GM12801 (cell line): ENCODE data around the gene ZNF550.

ENCODE experiments used
- CTCF ChIP-seq: IDR thresholded peaks from one replicate; pipeline ENCODE4 v1.5.1; 2011; ENCODE audit warnings: control low read depth; ENCODE audit not compliant: insufficient read length; ENCODE audit errors: extremely low read depth

Gene ZNF550

GRCh38 chr19:57559404-57560025, at the start of gene ZNF550:
Gene ZNF550 (minus strand): TSS chr19:57559863. CDS start chr19:57559682, 181 bp downstream.
- TF ChIP-seq CTCF, result no peak

GRCh38 chr19:57606931-57607330, 47.3 kb upstream of the ZNF550 start:
- TF ChIP-seq CTCF, result no peak

- no peak for TF ChIP-seq CTCF
Observed at GRCh38 chr19:57599761-57600383, 40.2 kb upstream of the ZNF550 start, which contains the start of gene ZNF530. Gene ZNF530 (plus strand): TSS chr19:57599885. CDS start chr19:57604346, 4,461 bp downstream.

GRCh38 chr19:57599377-57599760, 39.7 kb upstream of the ZNF550 start:
- no peak for TF ChIP-seq CTCF

GRCh38 chr19:57587529-57587928, 27.9 kb upstream of the ZNF550 start:
- no peak for TF ChIP-seq CTCF

- TF ChIP-seq CTCF, result no peak
Observed at GRCh38 chr19:57583521-57584416, 24.1 kb upstream of the ZNF550 start, which contains the start of gene ZIK1. Gene ZIK1 (plus strand): TSS chr19:57584145. CDS start chr19:57584357, 212 bp downstream.

GRCh38 chr19:57583104-57583520, 23.4 kb upstream of the ZNF550 start:
- TF ChIP-seq CTCF, result no peak
